Globus pallidus (tissue), 1 donor: Measurements from ENCODE around the gene PIGO.

Experiments
- DNase-seq: peaks from one replicate; pipeline ENCODE4 v3.0.0-alpha.2; 2015; ENCODE audit warnings: low spot score

The PIGO gene

DNA sequence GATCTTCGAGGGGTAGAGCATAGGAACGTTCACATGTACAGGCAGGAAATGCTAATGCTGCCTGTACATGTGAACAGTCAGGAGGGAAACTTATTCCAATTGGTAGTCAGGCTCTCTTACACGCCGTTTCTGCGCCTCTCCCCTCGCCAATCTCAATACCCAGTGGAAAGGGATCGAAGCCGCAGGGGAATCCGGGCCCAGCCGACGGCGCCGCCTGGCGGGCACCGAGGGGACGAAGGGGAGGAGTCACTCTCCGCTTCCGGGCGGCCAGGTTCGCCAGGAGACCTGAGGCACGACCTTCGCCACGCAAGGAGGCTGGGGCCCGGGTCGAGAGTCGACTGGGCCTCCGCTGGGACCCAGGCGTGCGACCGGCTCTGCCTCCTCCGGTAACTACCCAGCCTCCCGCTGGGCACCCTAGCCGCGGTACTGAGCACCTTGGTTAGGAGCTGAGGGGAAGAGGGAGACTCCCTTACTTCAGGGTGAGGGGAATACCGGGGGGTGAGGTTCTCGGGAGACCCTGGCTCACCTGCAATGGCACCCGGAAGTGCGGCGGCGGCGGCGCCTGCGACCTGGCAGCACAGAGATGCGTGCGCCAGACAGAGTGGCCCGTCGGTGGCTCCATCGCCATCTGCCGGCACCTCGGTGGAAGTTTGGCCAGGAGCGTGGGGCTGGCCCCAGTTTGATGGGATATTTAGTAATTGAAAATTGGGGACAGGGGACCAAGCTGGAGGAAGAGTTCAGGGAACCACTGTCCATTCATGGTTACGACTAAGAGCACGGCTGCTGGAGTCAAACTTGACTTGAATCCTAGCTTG, at the start of gene PIGO:
TSS of gene PIGO (minus strand) at position 557 of the 815 bp plus-strand sequence. CDS start 1,026 bp downstream, outside the sequence.
- peak; percentile 80 for DNase-seq

DNA sequence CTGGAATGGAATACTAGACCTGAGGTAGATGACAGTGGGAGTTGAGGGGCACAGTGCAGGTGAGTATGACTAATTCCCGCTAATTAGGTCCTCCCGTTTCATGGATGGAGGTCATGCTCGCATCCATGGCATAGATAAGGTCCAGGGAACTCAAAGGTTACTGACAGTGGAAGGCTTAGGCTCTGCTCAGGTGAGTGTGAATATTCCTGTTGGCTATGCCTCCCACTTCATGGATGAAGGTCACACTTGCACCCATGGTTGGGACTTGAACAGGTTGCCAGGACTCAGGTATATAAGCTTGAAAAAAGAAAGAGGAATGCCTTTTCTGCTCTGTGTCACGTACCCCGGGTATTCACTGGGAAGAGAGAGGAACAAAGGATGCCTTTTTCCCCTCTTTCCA, 45.6 kb upstream of the PIGO start:
- DNase-seq = no peak

DNA sequence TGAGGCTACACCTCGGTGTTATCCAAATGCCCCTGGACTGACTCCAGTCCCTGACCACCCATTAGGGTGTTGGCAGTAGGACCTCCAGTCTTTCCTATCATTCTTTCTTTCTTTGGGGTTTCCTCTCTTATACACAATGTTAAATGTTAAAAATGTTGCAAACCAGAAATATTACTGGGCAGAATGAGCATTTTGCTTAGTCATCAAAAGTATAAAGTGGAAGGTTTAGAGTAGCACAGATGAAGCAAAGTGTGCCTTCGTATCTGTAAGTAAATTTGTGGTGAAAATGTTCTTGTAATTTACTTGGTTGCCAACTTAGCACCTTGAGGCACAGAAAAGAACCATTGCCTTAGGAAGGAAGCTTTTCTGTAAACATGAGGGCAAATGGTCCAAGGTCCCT, 43.7 kb upstream of the PIGO start:
- DNase-seq = no peak

DNA sequence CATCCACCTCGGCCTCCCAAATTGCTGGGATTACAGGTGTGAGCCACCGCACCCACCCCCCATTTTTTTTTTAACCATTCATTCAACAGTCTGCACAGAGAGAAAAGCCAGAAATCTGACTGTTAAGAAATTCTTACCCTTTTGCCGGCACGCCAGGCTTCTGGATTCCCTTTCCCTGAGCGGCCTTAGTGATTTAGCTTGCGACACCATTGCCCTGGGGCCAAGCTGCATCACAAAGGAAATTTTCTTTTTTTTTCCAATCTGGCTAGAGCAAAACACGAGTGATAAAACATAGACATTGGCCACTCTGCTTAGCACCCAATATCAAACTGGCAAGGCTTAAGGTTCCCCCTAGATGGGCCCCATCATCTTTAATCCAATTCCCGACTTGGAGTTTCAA, 40.5 kb upstream of the PIGO start:
- DNase-seq = no peak

- DNase-seq = no peak
Measured at GRCh38 chr9:35135988-35136387, 39.6 kb upstream of the PIGO start.

DNA sequence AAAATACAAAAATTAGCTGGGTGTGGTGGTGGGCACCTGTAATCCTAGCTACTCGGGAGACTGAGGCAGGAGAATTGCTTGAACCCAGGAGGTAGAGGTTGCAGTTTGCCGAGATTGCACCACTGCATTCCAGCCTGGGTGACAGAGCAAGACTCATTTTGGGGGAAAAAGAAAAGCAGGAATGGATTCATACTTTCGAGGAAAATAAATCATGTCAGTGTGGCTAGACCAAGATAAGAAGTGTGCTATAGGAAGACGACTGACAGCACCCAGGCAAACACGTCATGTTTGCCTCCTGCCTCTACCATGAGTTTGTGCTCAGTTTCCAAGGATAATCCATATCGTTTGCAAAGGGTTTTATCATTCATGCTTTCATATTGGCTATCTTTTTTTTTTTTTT, 38.5 kb upstream of the PIGO start:
- DNase-seq = no peak

DNA sequence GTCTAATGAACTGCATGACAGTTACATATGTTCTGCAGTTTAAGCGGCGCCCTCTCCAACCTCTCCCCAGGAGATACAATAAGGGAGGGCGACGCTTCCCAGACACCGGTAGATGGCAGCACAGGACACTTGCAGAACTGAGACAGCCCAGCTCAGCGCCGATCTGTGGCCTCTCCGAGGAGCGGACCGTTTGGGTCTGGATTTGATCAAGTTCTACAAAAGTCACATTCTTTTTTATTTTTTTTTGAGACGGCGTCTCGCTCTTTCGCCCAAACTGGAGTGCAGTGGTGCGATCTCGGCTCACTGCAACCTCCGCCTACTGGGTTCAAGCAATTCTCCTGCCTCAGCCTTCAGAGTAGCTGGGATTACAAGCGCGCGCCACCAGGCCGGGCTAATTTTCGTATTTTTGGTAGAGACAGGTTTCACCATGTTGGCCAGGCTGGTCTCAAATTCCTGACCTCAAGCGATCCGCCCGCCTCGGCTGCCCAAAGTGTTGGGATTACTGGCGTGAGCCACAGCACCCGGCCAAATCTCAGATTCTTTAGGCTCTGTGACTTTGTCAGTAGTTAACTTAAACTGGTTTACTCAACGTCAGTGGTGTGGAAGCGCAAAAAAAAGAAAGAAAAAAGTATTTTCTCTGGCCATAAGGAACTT, 20.6 kb upstream of the PIGO start:
- DNase-seq = peak; percentile 91

DNA sequence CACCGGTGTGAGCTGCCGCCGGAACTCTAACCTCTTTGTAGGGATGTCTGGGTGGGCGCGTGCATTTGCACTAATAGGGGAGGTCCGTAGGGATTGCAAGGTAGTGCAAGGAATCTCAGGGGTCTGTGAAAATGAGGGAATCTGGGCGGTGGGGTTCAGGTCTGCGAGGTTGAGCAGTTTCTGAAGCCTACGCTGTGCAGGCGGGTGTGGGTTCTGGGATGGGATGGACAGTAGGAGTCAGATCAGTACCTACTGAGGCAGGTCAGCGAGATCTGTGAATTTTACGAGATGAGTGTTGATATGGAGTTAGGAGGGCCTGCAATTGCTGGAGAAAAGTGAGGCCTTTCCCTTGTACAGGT, 20.1 kb upstream of the PIGO start:
- no peak for DNase-seq

GRCh38 chr9:35115680-35116538, 19.5 kb upstream of the PIGO start, which contains the start of gene ATOSB:
Gene ATOSB (minus strand): TSS chr9:35115862. CDS start chr9:35108274, 7,588 bp downstream.
- peak; percentile 81 for DNase-seq

DNA sequence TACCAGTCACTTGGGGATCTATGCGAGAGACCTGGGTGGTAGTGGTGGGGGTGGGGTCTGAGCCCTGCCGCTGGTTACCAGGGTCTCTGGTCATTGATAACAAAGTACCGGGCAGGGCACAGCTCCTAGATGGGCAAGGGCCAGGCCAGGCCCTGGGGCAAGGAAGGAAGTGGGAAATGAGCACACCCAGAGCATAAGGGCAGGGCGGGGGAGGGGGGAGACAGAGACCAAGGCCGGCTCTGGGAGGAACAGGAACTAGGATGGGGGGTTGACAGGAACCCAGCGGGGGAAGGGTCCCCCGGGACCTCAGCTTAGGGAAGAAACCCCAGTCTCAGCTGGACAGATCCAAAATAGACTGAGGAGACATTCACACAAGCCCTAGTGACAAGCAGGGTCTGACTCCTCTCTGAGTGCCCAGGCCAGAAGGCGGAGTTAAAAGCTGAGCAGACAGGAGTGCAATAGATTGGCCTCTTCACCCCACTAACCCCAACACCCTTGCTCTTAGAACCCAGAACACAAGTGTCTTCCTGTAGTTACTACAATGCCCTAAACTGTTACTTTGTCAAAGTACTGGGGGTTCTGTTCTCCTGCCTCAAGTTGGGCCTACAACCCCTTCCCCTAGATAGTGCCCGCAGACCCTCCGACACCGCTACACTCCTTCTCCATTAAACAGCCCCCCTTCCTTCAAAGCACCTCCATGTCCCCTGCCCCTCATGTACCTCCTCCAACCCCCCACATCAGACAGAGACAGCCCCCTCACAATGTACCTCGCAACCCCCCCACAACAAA, 18.6 kb upstream of the PIGO start:
- DNase-seq = peak; percentile 65

GRCh38 chr9:35114113-35114839, 17.9 kb upstream of the PIGO start:
- DNase-seq = peak; percentile 69

DNA sequence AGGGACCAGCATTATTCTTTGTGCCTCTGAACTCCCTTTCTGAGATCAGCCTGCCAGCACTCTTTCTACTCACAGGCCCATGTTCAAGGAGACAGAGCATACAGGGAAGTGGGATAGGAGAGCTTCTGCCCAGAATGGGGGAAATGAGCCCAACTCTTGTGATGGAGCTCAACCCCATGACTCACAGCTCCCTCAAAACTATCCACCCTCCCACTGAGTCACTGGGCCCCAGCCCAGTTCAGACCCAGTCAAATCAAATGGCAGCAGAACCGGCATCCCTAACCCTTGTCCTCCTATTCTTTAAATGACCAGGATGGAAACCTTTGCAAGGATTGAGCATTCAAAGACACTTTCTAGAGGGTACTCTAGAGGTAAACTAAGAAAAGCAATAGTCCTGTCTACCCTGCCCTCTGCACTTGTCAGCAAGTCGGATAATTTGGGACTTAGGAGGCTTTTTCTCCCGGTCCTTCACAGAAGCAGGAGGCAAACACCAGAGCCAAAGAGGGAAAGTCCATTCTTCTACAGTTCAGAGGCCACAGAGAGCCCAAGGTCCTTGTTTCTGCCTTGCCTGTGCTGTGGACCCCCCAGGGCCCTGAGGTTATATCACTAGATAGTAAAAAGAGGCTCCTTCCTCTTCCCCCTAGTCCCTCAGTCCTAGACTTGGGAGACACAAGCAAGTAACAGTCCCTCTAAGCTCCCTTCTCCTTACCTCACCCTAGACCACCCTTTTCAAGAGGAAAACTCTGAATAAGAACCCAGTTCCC, 16.0 kb upstream of the PIGO start:
- DNase-seq = no peak

DNA sequence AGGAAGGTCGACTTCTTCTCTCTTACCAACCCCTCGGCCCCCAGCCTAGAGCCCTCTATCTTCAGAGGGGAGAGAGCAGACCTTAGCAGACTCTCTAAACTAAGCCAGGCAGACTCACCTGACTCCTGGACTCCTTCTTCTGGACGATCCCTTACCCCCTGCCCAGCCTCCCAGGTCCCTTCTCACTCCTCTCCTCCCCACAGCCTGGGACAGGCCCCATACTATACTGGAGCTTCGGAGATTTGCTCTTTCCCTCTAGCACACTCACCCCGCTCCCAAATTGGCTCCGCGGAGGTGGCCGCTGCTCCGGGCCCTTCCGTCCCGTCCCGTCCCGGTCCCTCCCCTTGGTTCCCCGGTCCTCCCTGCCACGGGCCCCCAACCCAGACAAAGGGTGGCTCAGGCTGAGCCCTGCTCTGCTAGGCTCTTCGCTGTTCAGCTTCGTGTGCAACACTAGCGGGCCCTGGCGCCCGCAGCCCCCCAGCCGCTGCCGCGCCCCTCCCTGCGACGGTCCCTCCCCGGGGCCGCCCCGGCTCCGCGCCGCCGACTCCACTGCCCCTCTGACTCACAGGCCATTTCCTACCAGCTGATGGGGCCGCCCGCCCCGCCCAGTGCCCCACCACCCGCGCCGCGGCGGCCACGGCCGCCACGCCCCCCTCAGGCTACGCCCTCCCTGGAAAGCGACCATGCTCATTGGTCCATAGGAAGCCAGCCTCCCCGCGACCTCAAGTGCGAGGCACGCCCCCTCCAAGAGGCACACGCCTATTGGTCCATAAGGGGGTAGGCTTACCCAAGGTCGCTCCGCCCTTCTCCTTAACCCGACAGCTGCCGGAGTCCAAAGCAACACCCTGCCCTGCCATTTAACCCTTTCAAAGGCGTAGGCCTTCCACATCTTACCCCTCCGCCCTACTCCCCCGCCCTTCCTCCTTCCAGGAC, 14.9 kb upstream of the PIGO start:
- peak; percentile 99 for DNase-seq

GRCh38 chr9:35110327-35110761, 14.0 kb upstream of the PIGO start:
- DNase-seq = peak; percentile 84

GRCh38 chr9:35108946-35109575, 12.7 kb upstream of the PIGO start:
- DNase-seq = no peak

- DNase-seq = no peak
Measured at GRCh38 chr9:35108461-35108860, 12.1 kb upstream of the PIGO start.

DNA sequence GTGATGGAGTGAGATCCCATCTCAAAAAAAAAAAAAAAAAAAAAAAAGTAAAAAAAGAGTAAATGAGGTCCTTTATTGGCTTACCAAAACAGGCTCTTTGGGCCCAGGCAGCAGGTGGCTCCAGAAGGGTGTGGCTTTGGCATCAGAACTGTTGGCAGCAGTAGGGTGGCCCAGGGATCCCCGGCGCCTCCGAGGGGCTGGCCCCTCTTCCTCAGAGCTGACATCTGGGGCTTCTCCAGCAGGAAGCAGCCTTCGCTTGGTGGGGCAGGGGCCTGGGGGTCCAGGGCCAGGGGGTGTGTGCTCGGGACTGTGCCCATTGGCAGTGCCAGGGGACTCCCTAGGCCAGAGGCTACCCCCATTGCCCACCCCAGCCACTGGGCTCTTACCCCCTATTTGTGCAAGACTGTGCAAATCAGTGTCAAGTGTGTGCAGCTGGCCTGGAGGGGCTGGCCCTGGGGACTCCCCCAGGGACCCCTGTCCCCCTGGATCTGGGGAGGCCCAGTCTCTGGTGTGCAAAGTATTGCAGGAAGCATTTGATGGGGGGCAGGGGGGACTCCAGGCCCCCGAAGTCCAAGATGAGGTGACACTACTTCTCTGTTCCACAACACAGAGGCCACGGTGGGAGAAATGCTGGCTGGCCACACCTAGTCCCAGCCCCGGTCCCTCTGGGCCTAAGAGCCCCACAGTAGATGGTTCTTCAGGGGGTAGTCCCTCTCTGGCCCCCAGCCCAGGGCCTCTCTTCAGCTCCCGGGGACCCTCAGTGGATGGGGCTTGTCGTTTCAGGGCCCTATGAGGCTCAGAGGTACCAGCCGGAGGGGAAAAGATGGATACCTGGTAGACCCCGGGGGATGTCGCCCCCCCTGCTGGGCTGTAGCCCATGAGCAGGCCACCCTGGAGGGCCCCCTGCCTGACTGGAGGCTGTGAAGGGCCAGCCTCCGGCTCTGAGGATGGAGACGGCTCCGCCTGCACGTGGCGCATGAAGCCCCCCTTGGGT, 11.2 kb upstream of the PIGO start:
- DNase-seq = no peak
